ENCODE data around the gene KRI1. TPM values are rescaled to one million over a fixed set of nuclear protein-coding genes. Genes with fewer than 3 reads are reported as not detected.
"Not testable (repeated sequence)": the region's sequence is repeated elsewhere in the genome, so short reads cannot be mapped to it uniquely, and the experiment has no call there.

The KRI1 gene
- total RNA-seq, 1 donor from 2014 or later = 32.5 TPM

DNA sequence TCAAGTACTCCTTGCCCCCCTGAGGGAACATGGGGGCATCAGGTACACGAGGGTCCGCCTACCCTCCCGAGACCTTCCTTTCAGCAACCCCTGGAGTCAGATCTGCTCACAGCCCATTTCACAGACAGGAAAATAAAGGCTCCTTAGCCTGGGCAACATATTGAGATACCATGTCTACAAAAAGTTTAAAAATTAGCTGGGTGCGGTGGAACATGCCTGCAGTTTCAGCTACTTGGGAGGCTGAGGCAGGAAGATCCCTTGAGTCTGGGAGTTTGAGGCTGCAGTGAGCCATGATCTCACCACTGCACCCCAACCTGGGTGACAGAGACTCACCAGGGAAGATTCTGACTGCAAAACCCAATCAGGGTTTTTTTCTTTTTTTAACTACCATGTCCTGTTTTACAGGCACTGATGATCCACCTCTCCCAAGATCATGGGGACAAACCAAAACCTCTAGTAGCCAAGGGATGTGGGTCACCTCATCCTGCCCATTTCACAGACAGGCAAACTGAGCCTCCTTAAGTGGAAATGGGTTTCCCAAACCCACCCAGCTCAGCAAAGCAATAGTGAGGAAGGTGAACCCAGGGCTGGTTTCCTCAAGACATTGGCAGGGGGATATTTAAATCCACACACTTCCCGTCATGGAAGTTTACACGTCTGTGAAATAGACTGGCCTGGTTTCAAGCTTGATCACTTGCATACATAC lies 9.4 kb upstream of the KRI1 start:
- no peak for DNase-seq (ENCODE audit: low spot score)

DNA sequence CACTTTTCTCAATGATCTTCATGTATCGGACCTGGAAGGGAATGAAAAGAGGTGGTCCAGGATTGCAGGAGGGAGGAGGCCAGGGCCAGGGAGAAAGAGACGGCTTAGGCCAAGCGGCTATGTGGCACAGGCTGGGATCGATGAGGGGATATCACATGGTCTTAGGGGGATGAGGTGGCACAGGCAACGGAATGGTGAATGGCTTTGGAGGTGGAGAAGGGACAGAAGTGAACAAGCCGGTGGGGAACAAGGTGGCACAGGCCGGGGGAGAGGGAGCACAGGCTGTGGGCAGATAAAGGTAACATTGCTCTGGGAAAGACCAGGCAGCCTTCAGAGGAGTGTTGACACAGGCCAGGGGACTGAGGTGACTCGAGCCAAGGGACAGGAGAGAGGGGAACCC lies 8.7 kb upstream of the KRI1 start:
- no peak for DNase-seq (ENCODE audit: low spot score)

DNA sequence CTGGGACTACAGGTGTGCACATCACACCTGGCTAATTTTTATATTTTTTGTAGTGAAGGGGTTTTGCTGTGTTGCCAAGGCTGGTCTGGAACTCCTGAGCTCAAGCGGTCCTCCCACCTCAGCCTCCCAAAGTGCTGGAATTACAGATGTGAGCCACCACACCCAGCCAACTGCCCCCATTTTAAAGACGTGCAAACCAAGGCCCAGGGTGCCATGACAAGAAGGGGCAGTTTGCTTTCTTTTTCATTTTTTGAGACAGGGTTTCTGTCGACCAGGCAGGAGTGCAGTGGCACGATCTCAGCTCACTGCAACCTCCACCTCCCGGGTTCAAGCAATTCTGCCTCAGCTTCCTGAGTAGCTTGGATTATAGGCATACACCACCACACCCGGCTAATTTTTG lies 8.0 kb upstream of the KRI1 start:
- DNase-seq (ENCODE audit: low spot score) = not testable (repeated sequence)

DNA sequence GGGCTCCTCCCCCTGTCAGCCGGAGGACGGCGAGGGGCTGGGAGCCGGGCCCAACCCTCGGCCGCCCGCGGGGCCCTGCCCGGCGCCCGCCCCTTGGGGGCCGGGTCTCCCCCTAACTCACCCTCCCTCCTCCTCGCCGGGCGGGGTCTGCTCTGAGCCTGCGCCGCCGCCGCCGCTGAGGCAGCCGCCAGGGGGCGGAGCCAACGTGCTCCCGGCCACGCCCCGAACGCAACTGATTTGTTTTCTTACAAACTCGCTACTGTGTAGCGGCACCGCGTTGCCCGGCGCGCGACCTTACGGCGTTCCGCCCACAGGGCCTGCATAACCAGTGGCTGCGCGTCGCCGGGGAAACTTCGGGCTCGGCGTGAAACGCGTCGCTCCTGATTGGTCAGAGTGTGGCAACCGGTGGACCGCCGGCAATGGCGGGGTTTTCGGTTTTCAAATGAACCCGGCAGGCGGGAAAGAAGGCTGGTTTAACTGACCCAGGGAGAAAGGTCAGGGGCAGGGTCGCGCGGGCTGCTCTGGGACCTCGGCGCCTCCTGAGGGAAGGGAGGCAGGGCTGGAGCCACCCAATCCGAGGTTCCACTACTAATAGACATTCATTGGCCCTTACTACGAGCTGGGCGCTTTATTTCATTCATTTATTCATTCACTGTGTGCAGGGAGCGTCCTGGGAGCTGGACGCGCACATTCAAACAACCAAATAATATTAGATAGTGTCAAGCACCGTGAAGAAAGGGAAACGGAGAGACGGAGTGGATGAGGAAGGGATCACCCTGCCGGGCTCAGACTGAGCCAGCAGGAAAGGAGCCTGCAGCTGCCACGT lies 3.2 kb upstream of the KRI1 start, which contains the start of gene CDKN2D:
TSS of gene CDKN2D (minus strand) at position 154 of the 826 bp plus-strand sequence. CDS start 326 bp downstream, outside the sequence.
- DNase-seq (ENCODE audit: low spot score) = peak; percentile 99

DNA sequence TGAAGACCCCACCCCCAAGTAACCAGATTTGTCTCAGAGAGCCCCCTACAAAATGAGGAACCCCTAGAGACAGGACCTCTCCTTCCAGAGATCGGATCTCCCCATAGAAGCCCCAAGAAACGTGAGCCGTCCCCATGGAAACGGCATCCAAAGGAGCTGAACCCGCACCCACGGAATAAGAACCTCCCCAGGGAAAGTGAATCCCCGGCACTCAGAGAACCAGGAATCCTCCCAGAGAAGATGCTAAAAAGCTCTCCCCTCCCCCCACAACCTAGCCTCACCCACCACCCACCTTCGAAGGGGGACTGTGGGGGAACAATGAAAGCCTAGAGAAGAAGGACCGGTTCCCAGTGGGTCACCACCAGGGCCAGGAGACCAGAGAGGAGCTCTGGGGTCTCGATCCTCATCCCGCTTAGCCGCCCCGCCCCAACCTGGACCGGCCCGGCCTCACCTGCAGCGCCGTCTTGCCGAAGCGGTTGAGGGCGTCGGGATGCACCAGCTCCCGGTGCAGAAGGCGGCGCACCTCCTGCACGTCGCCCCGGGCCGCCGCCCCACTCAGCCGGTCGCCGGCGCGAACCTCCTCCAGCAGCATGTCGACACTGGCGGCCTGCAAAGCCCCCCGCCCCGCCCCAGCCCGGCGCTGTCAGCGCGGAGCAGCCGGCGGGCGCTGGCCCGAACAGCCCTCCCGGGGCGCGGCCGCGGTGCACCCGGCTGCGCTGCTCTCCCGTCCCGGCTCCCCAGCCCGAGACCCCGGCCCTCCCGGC lies 2.4 kb upstream of the KRI1 start:
- DNase-seq (ENCODE audit: low spot score) = no peak

DNA sequence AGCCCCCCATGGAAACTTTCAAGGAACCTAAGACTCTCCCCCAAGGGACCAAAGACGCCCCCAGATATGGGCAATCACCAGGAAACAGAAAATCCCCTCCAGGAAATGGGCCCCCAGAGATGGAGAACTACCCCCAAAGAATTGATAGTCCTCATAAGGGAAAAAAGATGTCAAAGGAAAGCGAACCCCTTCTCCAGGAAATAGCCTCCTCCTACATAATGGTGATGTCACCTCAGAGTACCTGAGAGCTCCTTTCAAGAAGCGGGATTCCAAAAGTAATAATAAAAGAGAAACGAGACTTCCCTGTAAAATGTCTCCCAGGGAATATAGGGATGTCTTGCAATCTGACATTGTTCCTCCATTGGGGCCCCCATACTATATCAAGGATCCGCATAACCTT lies 1.8 kb upstream of the KRI1 start:
- DNase-seq (ENCODE audit: low spot score) = no peak

DNA sequence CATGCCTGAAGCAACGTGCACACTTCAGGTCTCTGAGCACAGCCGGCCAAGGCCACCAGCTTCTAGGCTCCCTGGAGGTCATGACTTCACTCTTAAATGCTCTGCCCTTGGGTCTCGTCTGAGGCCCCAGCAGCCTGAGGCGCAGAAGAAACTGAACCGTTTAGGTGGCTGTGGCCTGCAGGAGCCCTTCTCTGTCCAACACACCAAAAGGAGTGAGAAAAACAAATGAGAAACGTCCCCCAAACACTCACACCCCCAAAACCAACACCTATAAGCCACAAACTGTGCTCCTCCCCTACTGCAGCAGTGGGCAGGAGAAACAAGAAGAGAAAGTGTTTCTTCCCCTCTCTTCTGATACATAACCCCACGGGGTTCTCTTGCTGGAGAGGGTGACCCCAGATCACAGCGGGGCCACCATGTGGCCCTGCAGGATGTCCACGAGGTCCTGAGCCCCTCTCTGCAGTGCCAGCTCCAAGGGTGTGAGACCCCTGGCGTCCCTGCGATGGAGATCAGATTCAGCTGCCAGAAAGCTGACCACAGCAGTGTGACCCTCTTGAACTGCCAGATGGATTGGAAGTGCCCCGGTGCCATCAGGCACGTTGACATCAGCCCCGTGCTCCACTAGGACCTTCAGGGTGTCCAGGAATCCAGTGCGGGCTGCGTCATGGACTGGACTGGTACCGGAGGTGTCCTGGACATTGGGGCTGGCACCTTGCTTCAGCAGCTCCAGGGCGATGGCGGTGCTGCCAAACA lies 1.0 kb upstream of the KRI1 start:
- no peak for DNase-seq (ENCODE audit: low spot score)

DNA sequence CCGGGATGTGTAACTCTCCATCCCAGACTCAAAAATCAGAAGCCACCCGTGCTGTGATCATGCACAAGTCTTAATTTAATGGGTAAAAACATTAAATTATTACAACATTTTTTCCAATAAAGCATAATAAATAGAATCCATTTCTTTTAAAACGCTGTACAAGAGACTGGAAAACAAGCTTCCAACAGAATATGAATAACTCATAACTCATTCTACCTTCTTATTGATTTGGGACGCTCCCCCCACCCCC lies 523 bp upstream of the KRI1 start:
- no peak for DNase-seq (ENCODE audit: low spot score)

DNA sequence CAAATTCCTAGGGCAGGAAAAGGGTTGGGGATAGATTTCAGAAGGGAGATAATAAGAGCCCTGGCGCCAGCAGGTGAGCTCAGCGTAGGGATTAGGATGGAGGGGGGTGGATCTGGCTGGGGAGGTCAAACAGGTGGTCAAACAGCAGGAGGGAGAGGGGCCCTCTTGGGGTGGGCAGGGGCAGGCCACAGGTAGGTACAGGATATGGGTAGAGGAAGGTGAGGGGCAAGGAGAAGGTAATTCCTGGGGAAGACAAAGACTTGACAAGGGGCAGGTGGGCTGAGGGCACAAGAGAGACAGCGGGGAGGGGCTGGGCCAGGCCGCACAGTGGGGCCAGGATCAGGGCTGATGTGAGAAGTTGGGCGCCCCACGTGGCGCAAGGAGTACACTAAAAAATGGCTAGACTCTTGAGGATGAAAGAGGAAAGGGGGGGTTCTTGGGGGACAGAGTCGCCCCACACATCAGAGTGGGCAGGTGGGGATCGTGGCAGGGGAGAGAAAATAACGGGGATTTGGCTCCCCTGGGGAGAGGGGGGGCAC lies 713 bp downstream of the KRI1 start:
- DNase-seq (ENCODE audit: low spot score) = no peak

DNA sequence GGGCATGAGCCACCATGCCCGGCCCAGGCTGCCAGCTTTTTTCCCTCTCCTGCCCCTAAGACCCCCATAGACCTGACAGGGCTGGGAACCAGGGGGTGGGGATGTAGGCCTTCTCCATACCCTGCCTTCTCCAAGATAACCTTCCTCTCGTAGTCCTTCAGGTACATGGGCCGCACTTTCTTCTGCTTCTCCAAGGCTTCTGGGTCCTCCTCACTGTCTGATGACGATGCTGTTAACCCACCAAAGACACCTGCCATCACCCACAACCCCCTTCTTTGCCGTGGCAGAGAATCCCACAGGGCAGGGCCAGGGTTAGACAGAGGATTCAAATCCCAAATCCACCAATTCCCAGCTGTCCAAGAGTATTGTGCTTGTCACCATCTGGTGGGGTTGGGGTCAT lies 3.2 kb downstream of the KRI1 start:
- no peak for DNase-seq (ENCODE audit: low spot score)

DNA sequence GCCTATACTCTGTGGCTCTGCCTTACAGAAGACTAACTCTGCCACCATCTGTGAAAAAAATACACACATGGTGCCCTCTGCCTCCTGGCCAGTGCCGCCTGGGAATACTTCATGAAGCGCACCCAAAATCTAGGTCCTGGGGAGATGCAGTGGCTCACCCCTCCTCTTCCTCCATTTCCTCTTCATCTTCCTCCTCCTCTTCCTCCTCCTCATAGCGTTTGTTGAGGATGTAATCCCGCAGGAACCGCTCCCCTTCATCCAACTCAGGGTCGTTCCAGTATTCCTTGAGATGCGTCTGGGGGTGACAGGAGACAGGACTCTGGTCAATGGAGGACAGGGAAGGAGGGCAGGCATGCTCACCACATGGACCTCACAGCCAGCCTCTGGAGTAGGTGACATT lies 5.7 kb downstream of the KRI1 start:
- DNase-seq (ENCODE audit: low spot score) = no peak

DNA sequence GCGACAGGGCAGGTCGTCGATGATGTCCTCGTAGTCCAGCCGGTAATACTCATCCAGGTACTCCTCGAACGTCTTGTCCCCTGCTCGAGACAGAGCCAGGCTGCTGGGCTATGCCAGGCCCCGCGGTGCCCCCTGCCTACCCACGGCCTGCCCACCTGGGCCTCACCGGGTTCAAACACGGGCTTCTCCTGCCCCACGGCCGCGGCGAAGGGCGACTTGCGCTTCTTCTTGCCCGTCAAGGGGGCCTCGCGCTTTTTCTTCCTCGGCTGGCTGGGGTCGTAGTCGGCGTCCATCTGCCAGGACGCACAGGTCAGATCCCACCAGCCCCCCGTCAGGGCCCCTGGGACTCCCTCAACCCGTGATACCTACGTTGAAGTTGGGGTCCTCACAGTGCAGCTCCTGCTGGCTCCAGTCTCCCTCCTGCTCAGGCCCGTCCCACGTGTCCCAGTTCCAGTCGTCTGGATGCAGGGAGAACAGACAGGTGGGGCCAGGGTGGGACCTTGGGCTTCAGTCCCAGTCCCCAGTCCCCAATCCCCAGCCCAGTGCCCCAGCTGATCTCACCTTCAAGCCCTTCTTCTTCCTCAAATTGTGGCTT lies 8.1 kb downstream of the KRI1 start:
- DNase-seq (ENCODE audit: low spot score) = no peak

DNA sequence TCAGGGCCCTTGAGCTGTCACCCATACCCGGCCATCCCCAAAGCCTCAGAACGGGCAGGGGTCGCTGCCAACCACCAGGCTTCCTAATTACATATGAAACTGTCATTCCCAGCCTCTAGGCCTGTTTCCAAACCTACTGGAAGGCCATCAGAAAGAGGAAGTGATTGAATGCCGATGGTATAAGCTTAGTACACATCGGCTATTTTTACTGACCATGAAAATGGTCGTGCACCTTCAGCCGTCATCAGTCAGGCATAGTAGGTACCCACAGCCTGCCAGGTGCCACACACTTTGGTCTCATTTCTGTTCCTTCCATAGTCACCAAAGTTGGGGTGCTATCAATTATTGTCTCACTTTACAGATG lies 10.2 kb downstream of the KRI1 start:
- DNase-seq (ENCODE audit: low spot score) = no peak

DNA sequence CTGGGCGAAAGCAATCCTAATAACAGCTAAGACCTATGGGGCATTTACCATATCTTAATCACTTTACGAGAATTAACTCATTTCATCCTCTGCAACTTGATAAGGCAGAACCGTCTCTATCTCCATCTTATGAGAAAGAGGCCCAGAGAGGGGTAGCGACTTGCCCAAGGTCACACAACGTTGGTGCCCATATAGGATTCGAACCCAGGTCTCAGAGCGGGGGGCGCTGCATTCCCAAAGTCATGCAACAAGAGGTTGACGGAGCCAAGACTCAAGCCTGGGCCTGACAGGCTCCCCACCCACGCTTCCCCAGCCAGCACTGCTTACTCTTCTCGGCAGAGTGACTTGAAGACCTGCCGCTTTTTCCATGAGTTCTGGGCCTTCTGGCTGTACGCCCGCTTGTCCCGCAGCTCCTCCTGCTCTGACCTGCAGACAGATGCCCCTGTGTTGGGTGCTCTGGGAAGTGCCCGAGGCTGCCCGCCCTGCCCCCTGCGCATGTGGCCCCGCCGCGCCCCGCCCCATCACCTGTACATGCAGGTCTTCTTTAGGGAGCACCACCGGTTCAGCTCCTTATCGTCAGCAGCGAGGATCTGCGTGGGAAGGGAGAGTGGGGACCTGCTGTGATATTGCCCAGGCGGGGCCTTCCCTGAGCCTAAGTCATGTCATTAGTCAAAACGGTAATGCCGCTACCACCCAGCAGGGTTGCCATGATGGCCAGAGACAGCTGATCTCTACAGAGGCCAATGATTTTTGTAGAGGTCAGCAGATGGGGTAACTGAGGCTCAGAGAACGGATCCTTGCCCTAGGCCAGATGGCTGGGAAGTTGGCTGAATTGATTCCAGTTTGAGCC lies 10.8 kb downstream of the KRI1 start:
- DNase-seq (ENCODE audit: low spot score) = no peak

DNA sequence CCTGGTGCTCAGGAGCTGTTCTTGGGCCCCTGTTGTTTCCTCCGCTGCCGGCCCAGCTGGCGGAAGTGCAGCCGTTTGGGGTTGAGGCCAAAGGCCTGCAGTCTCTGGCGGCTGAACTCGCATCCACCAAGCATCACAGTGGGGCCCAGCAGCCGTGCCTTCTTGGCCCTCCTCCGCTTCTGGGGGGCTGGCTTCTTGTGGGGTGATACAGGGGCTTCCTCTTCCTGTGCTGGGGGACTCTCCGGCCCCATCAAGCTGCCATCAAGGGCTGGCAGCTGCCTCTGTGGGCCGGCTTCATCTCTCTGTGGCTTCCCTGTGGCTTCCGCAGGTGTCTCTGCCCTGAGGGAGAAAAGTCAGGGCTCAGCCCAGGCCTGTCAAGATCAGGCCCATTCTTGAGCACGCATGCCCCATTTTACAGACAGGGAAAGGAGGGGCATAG lies 11.8 kb downstream of the KRI1 start:
- no peak for DNase-seq (ENCODE audit: low spot score)

DNA sequence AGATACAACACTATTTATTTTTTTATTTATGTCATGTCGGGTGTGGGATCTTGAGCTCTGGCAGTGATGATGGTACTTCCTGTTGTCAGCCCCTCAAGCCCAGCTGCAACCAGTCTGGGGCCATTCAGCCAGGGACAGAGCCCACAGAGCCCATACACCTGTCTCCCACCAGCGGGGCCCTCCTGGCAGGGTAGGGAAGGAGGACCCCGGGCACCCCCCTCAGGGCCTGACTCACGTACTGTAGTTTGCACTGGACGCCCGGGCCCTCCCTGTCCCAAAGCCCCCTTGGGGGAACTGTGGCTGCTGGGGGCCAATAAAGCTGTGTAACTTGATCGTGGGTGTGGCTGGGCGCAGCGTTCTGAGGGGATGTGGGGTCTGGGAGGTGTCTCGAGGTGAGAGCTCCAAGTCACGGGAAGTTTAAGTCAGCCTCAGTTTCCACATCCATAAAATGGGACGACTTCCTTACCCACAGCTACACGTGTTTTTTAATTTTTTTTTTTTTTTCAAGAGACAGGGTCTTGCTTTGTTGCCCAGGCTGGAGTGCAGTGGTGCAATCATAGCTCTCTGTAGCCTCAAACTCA lies 12.6 kb downstream of the KRI1 start:
- no peak for DNase-seq (ENCODE audit: low spot score)

DNA sequence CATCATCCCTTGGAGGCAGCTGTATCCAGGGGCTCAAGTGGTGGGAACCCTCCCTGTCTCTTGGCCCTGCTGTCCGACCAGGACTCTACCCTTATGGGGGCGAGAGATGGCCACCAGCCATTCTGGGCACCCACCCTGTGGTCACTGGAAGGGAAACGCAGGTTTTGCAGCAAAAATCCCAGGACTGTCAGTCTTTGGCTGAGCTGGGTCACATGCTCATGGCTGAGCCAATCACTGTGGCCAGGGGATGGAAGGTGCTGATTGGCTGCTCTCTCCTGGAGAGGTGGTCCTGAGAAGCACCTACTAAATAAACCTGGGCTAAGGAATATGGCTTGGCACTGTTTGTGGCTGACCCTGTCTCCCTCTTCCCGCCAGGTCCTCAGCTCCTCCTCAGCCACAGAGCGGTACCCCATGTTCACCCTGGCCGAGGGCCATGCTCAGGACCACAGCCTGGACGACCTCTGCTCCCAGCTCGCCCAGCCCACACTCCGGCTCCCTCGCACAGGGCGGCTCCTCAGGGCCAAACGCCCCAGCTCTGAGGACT lies 13.2 kb downstream of the KRI1 start:
- no peak for DNase-seq (ENCODE audit: low spot score)

DNA sequence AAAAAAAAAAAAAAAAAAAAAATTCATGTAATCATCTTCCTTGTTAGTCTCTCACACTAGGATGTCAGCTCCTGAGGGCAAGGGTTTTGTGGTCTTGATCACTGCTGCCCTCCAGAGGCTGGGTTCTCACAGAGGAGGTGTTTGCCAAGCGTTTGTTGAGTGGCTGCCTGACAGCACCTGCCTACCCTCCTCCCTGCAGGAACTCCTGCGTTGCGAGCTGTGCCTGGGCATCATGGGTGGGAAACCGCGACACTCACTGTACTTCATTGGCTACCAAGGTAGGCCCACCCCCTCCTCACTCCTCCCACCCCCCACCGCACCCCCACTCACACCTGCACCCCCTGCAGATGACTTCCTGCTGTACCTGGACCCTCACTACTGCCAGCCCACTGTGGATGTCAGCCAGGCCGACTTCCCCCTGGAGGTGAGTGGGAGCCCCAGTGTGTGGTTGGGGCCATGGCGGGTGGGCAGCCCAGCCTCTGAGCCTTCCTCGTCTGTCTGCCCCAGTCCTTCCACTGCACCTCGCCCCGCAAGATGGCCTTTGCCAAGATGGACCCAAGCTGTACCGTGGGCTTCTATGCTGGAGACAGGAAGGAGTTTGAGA lies 14.0 kb downstream of the KRI1 start:
- no peak for DNase-seq (ENCODE audit: low spot score)

DNA sequence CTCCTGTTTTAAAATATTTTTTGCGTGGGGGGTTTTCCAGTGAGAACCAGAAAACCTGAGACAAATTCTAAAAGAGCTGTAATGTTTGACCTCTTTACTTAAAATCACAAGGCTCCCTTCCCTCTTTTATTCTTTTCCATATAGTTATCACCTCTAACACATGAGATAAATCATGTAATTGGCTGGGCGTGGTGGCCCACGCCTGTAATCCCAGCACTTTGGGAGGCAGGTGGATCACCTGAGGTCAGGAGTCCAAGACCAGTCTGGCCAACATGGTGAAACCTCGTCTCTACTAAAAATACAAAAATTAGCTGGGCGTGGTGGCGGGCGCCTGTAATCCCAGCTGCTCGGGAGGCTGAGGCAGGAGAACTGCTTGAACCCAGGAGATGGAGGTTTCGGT lies 14.8 kb downstream of the KRI1 start:
- DNase-seq (ENCODE audit: low spot score) = not testable (repeated sequence)

Data from ureter (tissue), 1 donor.